Spleen (tissue), 11 donors: ENCODE data around the gene PLXNA2. TPM values are rescaled to one million over a fixed set of nuclear protein-coding genes. Genes with fewer than 3 reads are reported as not detected.

Source experiments
- DNase-seq: peaks from one replicate; pipeline ENCODE4 v3.0.0-alpha.2; 2020
- H3K27ac ChIP-seq, 8 donors: fragments of 200-600 bp; sonication (generic) in 7 of 8; 1 replicate in 4 of 8; 2 replicates in 4 of 8; pipeline versions ENCODE4 v1.5.0 to v1.8.0; 2016 to 2021; ENCODE audit warnings: inconsistent platforms in 4 of 8, mild to moderate bottlenecking in 4 of 8, moderate library complexity in 1 of 8
- H3K27me3 ChIP-seq, 7 donors: fragments of 200-600 bp; sonication (generic) in 6 of 7; replicated peaks in 1 of 7; 1 replicate in 4 of 7; 2 replicates in 3 of 7; pipeline versions ENCODE4 v1.5.0 to v1.8.0; 2016 to 2021; ENCODE audit warnings: inconsistent platforms in 3 of 7, mild to moderate bottlenecking in 1 of 7
- H3K36me3 ChIP-seq, 6 donors: fragments of 200-600 bp; sonication (generic) in 5 of 6; 1 replicate in 4 of 6; 2 replicates in 2 of 6; pipeline versions ENCODE4 v1.5.0 to v1.8.0; 2016 to 2021; ENCODE audit warnings: inconsistent platforms in 2 of 6
- H3K4me1 ChIP-seq, 6 donors: fragments of 200-600 bp; sonication (generic) in 5 of 6; 1 replicate in 3 of 6; 2 replicates in 3 of 6; pipeline versions ENCODE4 v1.5.0 to v1.8.0; 2016 to 2021; ENCODE audit warnings: inconsistent platforms in 3 of 6
- H3K4me3 ChIP-seq, 8 donors: fragments of 200-600 bp; sonication (generic) in 7 of 8; 1 replicate in 4 of 8; 2 replicates in 4 of 8; pipeline versions ENCODE4 v1.5.0 to v1.8.0; 2016 to 2021; ENCODE audit warnings: inconsistent platforms in 4 of 8, mild to moderate bottlenecking in 4 of 8, moderate library complexity in 2 of 8
- H3K9me3 ChIP-seq, 8 donors: fragments of 200-600 bp; sonication (generic) in 7 of 8; 1 replicate in 4 of 8; 2 replicates in 4 of 8; pipeline versions ENCODE4 v1.5.0 to v1.8.0; 2016 to 2021; ENCODE audit warnings: inconsistent platforms in 4 of 8
- CTCF ChIP-seq, 11 experiments: fragments of 200-600 bp in 7 of 11; fragments of 450-650 bp in 4 of 11; sonication (generic) in 4 of 11; IDR thresholded peaks in 8 of 11; conservative IDR thresholded peaks in 3 of 11; 1 replicate in 7 of 11; 2 replicates in 4 of 11; pipeline versions ENCODE4 v1.4.0 to v1.8.0; 2016 to 2021; ENCODE audit warnings: antibody characterized with exemption in 11 of 11, inconsistent platforms in 4 of 11, mild to moderate bottlenecking in 1 of 11
- POLR2A ChIP-seq, 3 donors: fragments of 450-650 bp; IDR thresholded peaks; one replicate each; pipeline ENCODE4 v1.5.1; 2017; ENCODE audit warnings: antibody characterized with exemption in 3 of 3, mild to moderate bottlenecking in 1 of 3
- POLR2AphosphoS5 ChIP-seq, 3 donors: sonication (generic); formaldehyde crosslinking; IDR thresholded peaks; one replicate each; pipeline ENCODE4 v1.5.1; 2017; ENCODE audit warnings: antibody characterized with exemption in 3 of 3
- WGBS, 5 donors: extraction: QIAGEN DNeasy Blood & Tissue Kit in 3 of 5; methylation state at CpG; one replicate each; pipeline versions ENCODE4 v1.1.5 to v1.1.7; 2013 to 2018; 5-methylcytosine and 5-hydroxymethylcytosine counted together
- intact Hi-C: fragments of 100-400 bp; cut with DNase I; formaldehyde crosslinking; loops from one replicate; pipeline ENCODE4 v1.15.0; 2023; ENCODE audit warnings: low total_unique reads
- polyA plus RNA-seq, 3 donors: library from polyadenylated mRNA; stranded (reverse); fragments of 200-250 nt; gene quantifications; one replicate each; pipeline ENCODE4 v1.2.1, GENCODE V29; 2013
- total RNA-seq, 7 donors: library from RNA; depleted of rRNA in 3 of 7; stranded (reverse); fragments of >200 nt in 3 of 7; fragmentation: NEBNext Ultra II Directional in 4 of 7; extraction: Animal tissue kit (Norgen Biotek cat#: 25700) in 4 of 7; gene quantifications; one replicate each; pipeline versions ENCODE4 v1.1.0 to v1.2.1, GENCODE V29; 2016 to 2021
- donor health status: healthy with polysubstance abuse.
- donor health status: DM: no; HTN: no; CAD: no; lungs with moderate emphysema.
- donor health status: DM: no; HTN: no; CAD: no.
- donor health status: Bipolar disorder and iron deficiency.
- donor health status: healthy.
- donor health status: DM: no; HTN: no; CAD: no.
- donor health status: DM: yes; HTN: yes; CAD: no.

The PLXNA2 gene
- total and polyA plus RNA-seq, 10 donors, result 0.93 to 16.9 (median 7.0) TPM

GRCh38 chr1:208090388-208091301 is 153.5 kb downstream of the PLXNA2 start:
- no peak for DNase-seq

GRCh38 chr1:208089761-208090370 is 154.3 kb downstream of the PLXNA2 start:
- intact Hi-C loops, result loop anchor here (5.0 kb wide), 1 partner anchor 73 kb away; no protein-coding TSS in a partner anchor
- Histone ChIP-seq H3K27ac (peak overlapping the region in 1 of 8 donors; percentile 11), H3K27me3 (no peaks in the 10 kb centered on the region), H3K9me3 (no peaks in the 10 kb centered on the region), H3K4me3 (no peak overlapping the region), H3K4me1 (peaks cover 0 to 26% (median 10%) of the 10 kb centered on the region in 6 donors), H3K36me3 (peaks cover 0 to 14% (median 0%) of the 10 kb centered on the region in 6 donors)
- no peak for DNase-seq
- 53 to 76% (median 68%) methylated on average over 6 of the region's 6 CpGs for WGBS, 5 donors
- TF ChIP-seq POLR2A (IDR thresholded peaks at IDR 0.05) (no peak), POLR2AphosphoS5 (IDR thresholded peaks at IDR 0.05) (no peak), CTCF (IDR thresholded peaks at IDR 0.05 in 8 of 11, conservative IDR thresholded peaks at IDR 0.05 in 3 of 11) (no peak)

More at GRCh38 chr1:208090388-208091301, 153.5 kb downstream of the PLXNA2 start:
- Histone ChIP-seq H3K36me3 (peaks cover 0 to 19% (median 0%) of the 10 kb centered on the region in 6 donors), H3K4me3 (no peak overlapping the region), H3K4me1 (peaks cover 0 to 21% (median 8%) of the 10 kb centered on the region in 6 donors), H3K27ac (peak overlapping the region in 1 of 8 donors; percentile 11), H3K9me3 (no peaks in the 10 kb centered on the region), H3K27me3 (no peaks in the 10 kb centered on the region)
- no peak for TF ChIP-seq CTCF (IDR thresholded peaks at IDR 0.05 in 8 of 11, conservative IDR thresholded peaks at IDR 0.05 in 3 of 11)
- TF ChIP-seq POLR2AphosphoS5 (IDR thresholded peaks at IDR 0.05), result no peak
- intact Hi-C loops, result loop anchor here (5.0 kb wide), 1 partner anchor 73 kb away; no protein-coding TSS in a partner anchor
- 78 to 87% (median 84%) methylated on average over 9 of the region's 9 CpGs for WGBS, 5 donors

DNA sequence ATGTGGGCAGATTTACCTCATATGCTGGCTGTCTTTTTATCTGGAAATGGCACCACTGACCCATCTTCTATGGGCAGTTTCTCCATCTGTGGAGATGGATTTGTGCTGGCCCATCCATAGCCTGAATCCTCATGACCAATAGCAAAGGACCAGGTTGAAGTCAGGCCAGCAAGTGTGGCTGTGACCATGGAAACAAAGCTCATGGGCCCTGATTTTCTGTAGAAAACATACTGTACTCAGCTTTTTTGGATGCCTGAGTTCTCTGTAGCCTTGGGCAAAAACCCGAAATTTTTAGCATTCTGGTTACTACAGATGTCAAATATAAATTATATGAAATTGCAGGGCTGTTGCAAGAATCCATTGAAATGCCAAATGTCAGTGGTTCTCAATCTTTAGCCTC is 155.0 kb downstream of the PLXNA2 start:
- TF ChIP-seq CTCF (IDR thresholded peaks at IDR 0.05 in 8 of 11, conservative IDR thresholded peaks at IDR 0.05 in 3 of 11), result no peak
- no peak for TF ChIP-seq POLR2AphosphoS5 (IDR thresholded peaks at IDR 0.05)
- no peak for TF ChIP-seq POLR2A (IDR thresholded peaks at IDR 0.05)
- H3K27ac ChIP-seq, result no peak overlapping the region
- H3K4me3 ChIP-seq, result no peak overlapping the region
- no peaks in the 10 kb centered on the region for H3K9me3 ChIP-seq
- H3K36me3 ChIP-seq, result peaks cover 0 to 13% (median 0%) of the 10 kb centered on the region in 6 donors
- DNase-seq, result no peak
- WGBS, 5 donors, result 65 to 97% (median 85%) methylated on average over 1 of the region's 1 CpG
- no peaks in the 10 kb centered on the region for H3K27me3 ChIP-seq
- intact Hi-C loops, result no loop called here
- H3K4me1 ChIP-seq, result peaks cover 0 to 26% (median 10%) of the 10 kb centered on the region in 6 donors

- no peak for TF ChIP-seq POLR2A (IDR thresholded peaks at IDR 0.05)
- no peak for TF ChIP-seq CTCF (IDR thresholded peaks at IDR 0.05 in 8 of 11, conservative IDR thresholded peaks at IDR 0.05 in 3 of 11)
- TF ChIP-seq POLR2AphosphoS5 (IDR thresholded peaks at IDR 0.05), result no peak
- DNase-seq, result no peak
- H3K27ac ChIP-seq, result no peak overlapping the region
- peaks cover 0 to 13% (median 0%) of the 10 kb centered on the region in 6 donors for H3K36me3 ChIP-seq
- intact Hi-C loops, result no loop called here
- H3K4me3 ChIP-seq, result no peak overlapping the region
- 88 to 97% (median 93%) methylated on average over 3 to 4 of the region's 4 CpGs for WGBS, 5 donors
- peaks cover 0 to 26% (median 10%) of the 10 kb centered on the region in 6 donors for H3K4me1 ChIP-seq
- H3K27me3 ChIP-seq, result no peaks in the 10 kb centered on the region
- H3K9me3 ChIP-seq, result no peaks in the 10 kb centered on the region
Measured at GRCh38 chr1:208088319-208088718, 155.9 kb downstream of the PLXNA2 start.
